ENCODE data around the gene TEX14.

The TEX14 gene

DNA sequence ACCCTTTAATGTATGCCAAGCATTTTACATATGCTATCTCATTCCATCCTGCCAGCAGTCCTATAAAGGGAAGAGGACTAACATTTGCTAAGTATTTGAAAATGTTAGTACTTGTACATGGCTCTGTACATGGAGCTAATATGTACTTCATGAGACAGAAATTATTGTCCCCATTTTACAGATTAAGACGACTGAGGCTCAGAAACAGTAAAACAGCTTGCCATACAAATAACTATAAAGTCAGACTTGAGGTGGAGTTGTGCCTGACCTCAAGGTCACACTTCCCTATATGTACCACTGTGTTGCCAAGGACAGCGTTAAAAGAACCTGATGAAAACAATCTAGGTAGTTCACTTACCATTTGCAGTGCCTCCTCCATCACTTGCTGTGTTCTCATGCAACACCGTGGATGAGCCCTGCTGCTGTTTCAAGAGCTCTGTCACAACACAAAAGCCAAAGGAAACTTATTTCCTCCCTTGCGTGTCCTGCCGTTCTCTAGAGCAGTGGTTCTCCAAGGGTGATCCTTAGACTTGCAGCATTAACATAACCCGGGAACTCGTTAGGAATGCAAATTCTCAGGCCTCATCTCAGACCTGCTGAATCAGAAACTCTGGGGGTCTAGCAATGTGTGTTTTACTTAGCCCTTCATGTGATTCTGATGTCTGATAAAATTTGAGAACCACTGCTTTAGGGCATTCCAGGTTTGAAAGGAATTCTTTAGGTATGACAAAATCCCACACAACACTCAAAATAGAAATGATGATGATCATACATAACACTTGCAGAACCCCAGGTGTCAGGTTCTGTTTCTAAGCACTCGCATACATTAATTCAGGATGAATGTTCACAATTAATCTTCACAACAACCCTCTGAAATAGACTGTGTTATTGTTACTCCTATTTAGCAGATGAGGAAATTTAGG is 126.2 kb downstream of the TEX14 start:
- DNase-seq (ENCODE audit: extremely low spot score), result no peak
- no peak for TF ChIP-seq CTBP1 (IDR thresholded peaks at IDR 0.05; ENCODE audit: borderline replicate concordance)
- no peak for TF ChIP-seq FOXM1 (IDR thresholded peaks at IDR 0.05; ENCODE audit: borderline replicate concordance)
- TF ChIP-seq LEF1 (IDR thresholded peaks at IDR 0.05; ENCODE audit: borderline replicate concordance), result no peak
- TF ChIP-seq BHLHE40 (IDR thresholded peaks at IDR 0.05; ENCODE audit: borderline replicate concordance), result no peak
- no peak for TF ChIP-seq FOXA1 (IDR thresholded peaks at IDR 0.05)
- no peak for TF ChIP-seq FOXK2 (IDR thresholded peaks at IDR 0.05)
- TF ChIP-seq TARDBP (IDR thresholded peaks at IDR 0.05), result no peak
- no peak for TF ChIP-seq SUZ12 (IDR thresholded peaks at IDR 0.05)
- TF ChIP-seq, protein P1, sequence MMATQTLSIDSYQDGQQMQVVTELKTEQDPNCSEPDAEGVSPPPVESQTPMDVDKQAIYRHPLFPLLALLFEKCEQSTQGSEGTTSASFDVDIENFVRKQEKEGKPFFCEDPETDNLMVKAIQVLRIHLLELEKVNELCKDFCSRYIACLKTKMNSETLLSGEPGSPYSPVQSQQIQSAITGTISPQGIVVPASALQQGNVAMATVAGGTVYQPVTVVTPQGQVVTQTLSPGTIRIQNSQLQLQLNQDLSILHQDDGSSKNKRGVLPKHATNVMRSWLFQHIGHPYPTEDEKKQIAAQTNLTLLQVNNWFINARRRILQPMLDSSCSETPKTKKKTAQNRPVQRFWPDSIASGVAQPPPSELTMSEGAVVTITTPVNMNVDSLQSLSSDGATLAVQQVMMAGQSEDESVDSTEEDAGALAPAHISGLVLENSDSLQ (IDR thresholded peaks at IDR 0.05), result no peak
- TF ChIP-seq NFRKB (IDR thresholded peaks at IDR 0.05), result no peak
- no peak for TF ChIP-seq ELF4 (IDR thresholded peaks at IDR 0.05)
- TF ChIP-seq L3MBTL2 (conservative IDR thresholded peaks at IDR 0.05), result no peak
- no peak for TF ChIP-seq ZNF384 (IDR thresholded peaks at IDR 0.05)
- no peak for TF ChIP-seq ARNT (IDR thresholded peaks at IDR 0.05)
- no peak for TF ChIP-seq HDGF (IDR thresholded peaks at IDR 0.05; ENCODE audit: borderline replicate concordance)
- ChIA-PET POLR2A (no interaction called here), CTCF (interaction anchor here (0.6 to 1.0 kb wide), 2 partner anchors 12 to 118 kb away, joined by 3 read pairs; no protein-coding TSS in a partner anchor)

DNA sequence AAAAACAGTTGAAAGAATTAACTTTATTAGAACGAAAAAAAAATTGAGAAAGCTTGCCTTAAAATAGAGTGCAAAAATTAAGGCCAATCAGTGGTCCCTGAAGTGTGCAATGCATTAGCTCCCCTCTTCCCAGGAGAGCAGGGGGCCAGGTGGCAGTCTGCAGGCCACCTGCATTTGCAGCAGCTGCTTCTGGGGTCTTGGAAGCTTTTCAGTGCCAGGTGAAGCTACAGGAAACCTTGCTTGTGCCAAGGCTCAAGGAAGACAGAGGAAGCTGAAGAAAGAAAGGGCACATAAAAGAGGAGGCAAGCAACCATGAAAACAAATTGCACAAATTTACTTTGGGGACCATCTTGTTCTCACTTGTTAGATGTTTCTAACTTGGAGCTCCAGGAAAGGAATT is 126.9 kb downstream of the TEX14 start:
- CTCF ChIA-PET, result interaction anchor here (0.6 to 1.0 kb wide), 2 partner anchors 13 to 119 kb away, joined by 3 read pairs; no protein-coding TSS in a partner anchor
- TF ChIP-seq FOXK2 (IDR thresholded peaks at IDR 0.05) (no peak), L3MBTL2 (conservative IDR thresholded peaks at IDR 0.05) (no peak), BHLHE40 (IDR thresholded peaks at IDR 0.05; ENCODE audit: borderline replicate concordance) (no peak), ZNF384 (IDR thresholded peaks at IDR 0.05) (no peak), CTBP1 (IDR thresholded peaks at IDR 0.05; ENCODE audit: borderline replicate concordance) (no peak), ARNT (IDR thresholded peaks at IDR 0.05) (no peak), TARDBP (IDR thresholded peaks at IDR 0.05) (no peak), LEF1 (IDR thresholded peaks at IDR 0.05; ENCODE audit: borderline replicate concordance) (no peak), FOXM1 (IDR thresholded peaks at IDR 0.05; ENCODE audit: borderline replicate concordance) (no peak), ELF4 (IDR thresholded peaks at IDR 0.05) (no peak), SUZ12 (IDR thresholded peaks at IDR 0.05) (no peak), HDGF (IDR thresholded peaks at IDR 0.05; ENCODE audit: borderline replicate concordance) (no peak)
- DNase-seq (ENCODE audit: extremely low spot score), result no peak
- POLR2A ChIA-PET, result no interaction called here

- ChIA-PET CTCF (interaction anchor here (1.0 kb wide), 1 partner anchor 13 kb away, joined by 3 read pairs; no protein-coding TSS in a partner anchor), POLR2A (no interaction called here)
- TF ChIP-seq TARDBP (IDR thresholded peaks at IDR 0.05) (no peak), LEF1 (IDR thresholded peaks at IDR 0.05; ENCODE audit: borderline replicate concordance) (no peak), SP1 (IDR thresholded peaks at IDR 0.05) (no peak), SUZ12 (IDR thresholded peaks at IDR 0.05) (no peak), FOXM1 (IDR thresholded peaks at IDR 0.05; ENCODE audit: borderline replicate concordance) (no peak), FOXK2 (IDR thresholded peaks at IDR 0.05) (no peak), NFRKB (IDR thresholded peaks at IDR 0.05) (no peak), L3MBTL2 (conservative IDR thresholded peaks at IDR 0.05) (no peak), FOXA1 (IDR thresholded peaks at IDR 0.05) (no peak), ARNT (IDR thresholded peaks at IDR 0.05) (no peak), HDGF (IDR thresholded peaks at IDR 0.05; ENCODE audit: borderline replicate concordance) (no peak), ELF4 (IDR thresholded peaks at IDR 0.05) (no peak), ZNF384 (IDR thresholded peaks at IDR 0.05) (no peak)
- TF ChIP-seq, protein P1 (IDR thresholded peaks at IDR 0.05), result no peak
- no peak for DNase-seq (ENCODE audit: extremely low spot score)
Observed at GRCh38 chr17:58564243-58564642, 127.6 kb downstream of the TEX14 start.

GRCh38 chr17:58560511-58560910 is 131.3 kb downstream of the TEX14 start:
- POLR2A ChIA-PET, result interaction anchor here (1.0 kb wide), 1 partner anchor 71 kb away, joined by 4 read pairs; no protein-coding TSS in a partner anchor
- TF ChIP-seq ELF4 (IDR thresholded peaks at IDR 0.05) (no peak), FOXM1 (IDR thresholded peaks at IDR 0.05; ENCODE audit: borderline replicate concordance) (no peak), L3MBTL2 (conservative IDR thresholded peaks at IDR 0.05) (no peak), FOXA1 (IDR thresholded peaks at IDR 0.05) (no peak)
- TF ChIP-seq, protein P1 (IDR thresholded peaks at IDR 0.05), result no peak
- CTCF ChIA-PET, result no interaction called here
- DNase-seq (ENCODE audit: extremely low spot score), result no peak

DNA sequence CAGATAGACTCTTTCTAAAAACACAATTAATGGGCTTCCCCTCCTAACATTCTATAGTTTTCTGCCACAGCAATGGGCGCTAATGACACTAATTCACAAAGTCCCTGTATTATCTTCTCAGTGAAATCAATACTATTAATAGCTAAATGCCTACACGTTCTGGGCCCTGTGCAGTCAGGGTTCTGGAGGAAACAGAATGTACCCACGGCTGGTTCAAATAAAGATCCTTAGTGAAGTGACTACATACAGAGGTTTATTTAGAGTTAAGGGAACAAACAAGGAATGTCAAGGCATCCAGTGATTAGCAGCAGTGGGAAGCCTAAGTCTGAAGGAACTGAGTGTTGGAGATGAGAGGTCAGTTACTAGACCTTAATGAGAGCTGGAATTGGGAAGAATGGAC is 133.9 kb downstream of the TEX14 start:
- DNase-seq (ENCODE audit: extremely low spot score), result no peak
- CTCF ChIA-PET, result interaction anchor here (0.7 kb wide), 1 partner anchor 25 kb away, joined by 3 read pairs; no protein-coding TSS in a partner anchor
- POLR2A ChIA-PET, result no interaction called here
- TF ChIP-seq SP1 (IDR thresholded peaks at IDR 0.05) (no peak), ZNF384 (IDR thresholded peaks at IDR 0.05) (no peak), ARNT (IDR thresholded peaks at IDR 0.05) (no peak), BHLHE40 (IDR thresholded peaks at IDR 0.05; ENCODE audit: borderline replicate concordance) (no peak), CTBP1 (IDR thresholded peaks at IDR 0.05; ENCODE audit: borderline replicate concordance) (no peak), L3MBTL2 (conservative IDR thresholded peaks at IDR 0.05) (no peak), FOXK2 (IDR thresholded peaks at IDR 0.05) (no peak), SUZ12 (IDR thresholded peaks at IDR 0.05) (no peak), FOXA1 (IDR thresholded peaks at IDR 0.05) (no peak)
- TF ChIP-seq, protein P1 (IDR thresholded peaks at IDR 0.05), result no peak

Data from HEK293T (cell line).